Stimulated activated CD8-positive, alpha-beta memory T cell treated with anti-CD3 and anti-CD28 coated beads, Interleukin-15, amount 100 ng/mL, for 1 hour (primary cell): ENCODE measurements around the gene ELK4.

Source experiments
- DNase-seq: peaks from one replicate; pipeline ENCODE4 v3.0.0-alpha.2; 2020; ENCODE audit warnings: low read depth

ELK4 gene

DNA sequence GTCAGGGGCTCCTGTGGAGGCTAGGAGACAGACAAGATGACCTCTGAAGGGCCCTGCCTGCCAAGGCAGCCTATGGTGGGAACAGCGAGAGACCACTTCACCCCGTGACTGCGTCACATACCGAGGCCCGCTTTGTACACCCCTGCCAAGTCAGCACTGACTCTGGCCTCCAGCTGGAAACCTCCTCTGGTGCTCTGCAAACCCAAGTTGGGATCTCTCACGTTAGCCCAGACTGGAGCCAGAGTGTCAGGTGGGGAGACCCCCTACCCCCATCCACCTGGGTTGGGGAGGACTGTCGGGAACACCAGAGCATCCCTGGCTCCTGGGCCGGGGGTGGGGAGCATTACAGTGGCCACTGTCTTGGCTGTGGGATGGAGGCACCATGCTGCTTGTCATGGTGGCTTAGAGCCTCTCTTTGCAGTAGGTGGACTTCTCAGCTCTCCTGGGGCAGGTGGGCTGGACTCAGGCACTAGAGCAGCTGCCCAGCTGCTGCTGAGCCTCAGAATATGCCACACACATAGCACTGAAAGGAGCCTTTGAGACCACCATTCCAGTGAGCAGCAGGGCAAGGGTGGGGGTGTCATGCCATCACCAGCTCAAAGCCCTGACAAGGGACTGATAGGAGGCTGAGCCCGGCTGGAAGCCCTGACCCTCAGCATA, 50.4 kb downstream of the ELK4 start:
- no peak for DNase-seq

DNA sequence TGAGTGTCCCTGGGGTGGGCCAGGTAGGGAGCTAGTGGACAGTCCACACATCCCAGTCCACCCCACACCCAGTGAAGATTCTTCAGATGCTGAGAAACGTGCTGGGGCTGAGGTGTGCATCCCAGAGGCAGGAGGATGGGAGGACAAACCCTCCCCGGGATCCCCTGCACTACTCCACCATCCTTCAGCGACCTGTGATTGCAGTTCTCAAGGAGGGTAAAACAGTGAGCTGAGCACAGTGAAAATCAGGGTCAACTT, 51.0 kb downstream of the ELK4 start:
- no peak for DNase-seq

DNA sequence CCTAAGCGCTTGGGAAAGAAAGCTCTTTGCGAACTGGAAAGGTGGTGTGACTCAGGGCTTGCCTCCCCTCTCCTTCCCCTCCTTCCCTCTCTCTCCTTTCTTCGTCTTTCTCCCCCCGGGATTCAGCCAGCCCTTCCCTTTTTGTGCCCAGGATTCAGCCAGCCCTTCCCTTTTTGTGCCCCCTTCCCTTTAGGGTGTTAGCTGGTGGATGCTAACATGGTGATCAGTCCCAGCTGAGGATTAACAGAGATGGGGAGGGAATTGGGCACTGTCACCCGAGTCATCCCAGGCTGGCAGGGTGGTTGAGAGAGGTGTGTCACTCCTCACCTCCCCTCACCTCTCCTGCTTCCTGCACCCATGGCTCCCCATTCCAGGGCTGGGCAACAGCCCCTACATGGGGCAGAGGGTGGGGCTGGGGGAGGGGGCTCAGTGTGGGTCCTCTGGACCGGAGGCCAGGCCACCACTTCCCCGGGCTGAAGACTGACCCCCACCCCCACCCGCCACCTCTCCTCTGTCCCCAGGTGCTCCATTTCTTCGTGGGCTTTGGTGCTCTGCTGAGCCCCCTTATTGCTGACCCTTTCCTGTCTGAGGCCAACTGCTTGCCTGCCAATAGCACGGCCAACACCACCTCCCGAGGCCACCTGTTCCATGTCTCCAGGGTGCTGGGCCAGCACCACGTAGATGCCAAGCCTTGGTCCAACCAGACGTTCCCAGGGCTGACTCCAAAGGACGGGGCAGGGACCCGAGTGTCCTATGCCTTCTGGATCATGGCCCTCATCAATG, 51.5 kb downstream of the ELK4 start:
- DNase-seq: no peak

DNA sequence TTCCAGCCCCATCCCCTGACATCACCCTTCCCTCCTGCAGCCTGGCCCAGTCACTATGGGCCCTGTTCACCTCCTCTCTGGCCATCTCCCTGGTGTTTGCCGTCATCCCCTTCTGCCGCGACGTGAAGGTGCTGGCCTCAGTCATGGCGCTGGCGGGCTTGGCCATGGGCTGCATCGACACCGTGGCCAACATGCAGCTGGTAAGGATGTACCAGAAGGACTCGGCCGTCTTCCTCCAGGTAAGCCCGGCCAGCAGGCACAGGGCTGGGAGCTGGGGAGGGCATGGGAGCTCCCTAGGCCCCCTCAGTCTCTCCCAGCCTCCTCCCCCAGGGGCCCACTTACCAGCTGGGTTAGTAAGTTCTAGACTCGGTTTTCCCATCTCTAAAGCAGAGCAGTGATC, 52.1 kb downstream of the ELK4 start:
- DNase-seq: no peak

DNA sequence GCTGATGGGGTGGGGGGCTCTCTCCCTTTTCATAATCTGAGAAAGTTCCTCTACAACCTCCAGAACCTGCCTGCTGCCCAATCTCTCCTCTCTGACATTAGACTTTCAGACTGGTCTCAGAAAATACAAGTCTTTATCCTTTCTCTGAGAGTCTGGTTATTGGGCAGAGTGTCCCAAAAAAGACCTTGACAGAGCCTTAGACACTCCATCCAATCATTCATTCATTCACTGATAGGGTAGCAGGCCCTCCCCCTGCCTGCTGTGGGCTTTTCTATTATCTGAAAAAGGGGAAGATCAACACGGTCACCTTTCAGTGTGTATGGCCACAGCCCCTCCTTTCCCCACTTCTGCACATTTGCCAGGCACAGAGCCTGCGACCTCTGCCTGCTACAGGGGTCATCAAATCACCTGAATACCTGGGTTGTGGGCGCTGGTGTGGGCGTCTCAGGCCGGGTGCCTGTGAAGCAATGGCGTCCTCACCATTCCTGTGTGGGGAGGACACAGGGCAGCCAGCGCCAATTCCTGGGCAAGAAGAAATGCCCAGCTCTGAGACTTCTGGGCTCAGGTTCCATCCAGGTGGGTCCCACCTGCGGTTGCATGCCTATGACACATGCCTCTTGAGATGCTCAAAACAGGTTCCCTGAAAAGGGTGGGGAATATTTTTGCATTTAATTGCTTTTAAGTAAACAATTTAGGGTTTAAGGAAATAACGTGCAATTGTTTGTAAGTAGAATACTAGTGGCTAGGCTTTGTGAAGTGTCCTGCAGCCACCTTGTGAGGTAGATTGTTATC, 52.8 kb downstream of the ELK4 start:
- no peak for DNase-seq

DNA sequence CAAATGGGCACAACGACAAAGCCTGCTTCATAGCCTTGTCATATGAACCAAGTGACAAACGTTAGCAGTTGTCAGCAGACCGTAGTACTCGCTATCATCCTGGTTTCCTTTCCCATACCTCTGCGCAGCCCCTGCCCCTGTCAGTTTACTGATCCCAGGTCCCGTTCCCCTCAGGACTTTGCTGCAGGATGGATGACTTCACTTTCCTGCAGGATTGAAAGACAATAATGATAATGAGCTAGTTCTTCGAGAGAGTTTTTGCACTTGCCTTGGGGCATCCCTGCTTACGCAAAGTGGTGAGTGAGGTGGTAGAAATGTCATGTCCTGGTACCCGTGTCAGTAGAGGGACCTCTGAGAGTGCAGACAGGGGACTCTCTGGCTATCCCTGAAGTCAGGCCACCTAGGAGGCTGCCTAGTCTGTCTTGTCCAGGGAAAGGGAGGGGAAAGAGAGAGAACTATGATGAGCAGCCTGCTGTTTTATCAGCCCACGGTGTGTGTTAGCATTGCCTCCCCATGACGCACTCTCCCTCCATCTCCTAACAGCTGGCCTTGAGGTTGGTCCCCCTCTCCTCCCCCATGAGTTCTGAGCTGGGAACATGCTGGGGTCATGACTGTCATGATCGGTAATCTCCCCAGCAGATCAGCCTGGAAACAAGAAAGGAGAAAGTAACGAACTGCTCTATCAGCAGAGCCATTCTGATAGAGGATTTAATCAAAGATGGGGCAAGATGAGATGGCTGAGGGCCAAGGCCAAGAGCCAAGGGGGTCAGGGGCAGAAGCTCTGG, 53.7 kb downstream of the ELK4 start:
- no peak for DNase-seq

DNA sequence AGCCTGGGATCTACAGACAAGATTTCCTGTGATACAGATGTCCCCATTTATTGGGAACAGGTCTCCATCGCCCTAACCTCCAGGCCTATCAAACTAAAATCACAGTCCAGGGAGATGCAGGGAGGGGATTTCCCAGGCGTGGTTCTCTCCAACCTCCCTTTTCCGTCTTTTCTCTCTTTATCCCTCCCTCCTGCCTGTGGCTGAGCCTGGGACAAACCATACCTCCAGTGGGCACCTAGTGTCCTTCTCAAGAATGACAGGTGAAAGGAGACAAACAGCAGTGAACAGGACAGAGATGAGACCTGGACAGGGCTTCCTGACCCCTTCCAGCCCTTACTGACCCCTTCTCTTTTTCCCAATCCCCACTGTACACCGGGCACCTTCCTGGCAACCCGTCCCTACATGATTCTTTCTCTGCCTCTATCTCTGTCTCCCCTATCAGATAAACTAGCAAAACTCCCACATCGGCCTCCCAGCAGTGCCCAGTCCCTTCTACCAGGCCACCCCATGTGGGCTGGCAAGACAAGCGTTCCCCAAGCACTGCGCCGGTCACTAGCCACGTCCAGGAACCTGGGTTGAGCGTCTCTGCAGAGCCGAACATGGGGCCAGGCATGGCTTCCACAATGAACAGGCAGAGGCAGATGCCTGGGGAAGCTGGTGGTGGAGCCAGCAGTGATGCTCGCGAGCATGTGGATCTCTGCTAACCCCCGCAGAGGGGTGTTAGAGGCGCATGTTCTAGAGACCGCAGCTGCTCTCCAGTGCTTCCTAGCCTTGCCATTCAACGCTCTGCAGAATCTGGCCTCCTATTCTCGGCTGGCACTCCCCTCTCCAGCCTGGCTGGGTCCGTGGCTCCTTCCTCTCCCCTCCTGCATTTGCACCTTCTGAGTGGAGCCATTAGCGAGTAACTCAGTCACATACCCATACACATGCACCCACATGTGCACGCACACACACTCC, 54.7 kb downstream of the ELK4 start:
- no peak for DNase-seq

DNA sequence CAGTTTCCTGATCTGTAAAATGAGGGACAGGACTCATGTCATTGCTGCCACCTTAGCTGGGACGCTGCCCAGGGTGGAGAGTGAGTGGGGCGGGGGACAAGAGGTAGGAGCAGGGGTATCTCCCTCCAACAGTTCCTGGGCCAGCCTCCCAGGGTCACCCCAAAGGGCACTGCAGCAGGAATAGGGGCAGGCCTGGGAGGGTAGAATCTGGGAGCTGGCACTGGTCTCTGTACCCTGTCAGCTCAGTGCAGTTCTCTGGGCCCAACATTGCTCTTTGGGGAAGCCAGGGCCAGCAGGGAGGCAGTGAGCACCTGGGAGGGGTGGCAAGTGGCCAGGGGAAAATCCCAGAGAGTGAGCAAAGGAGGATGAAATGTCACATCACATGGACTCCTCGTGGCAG, 55.8 kb downstream of the ELK4 start:
- no peak for DNase-seq

DNA sequence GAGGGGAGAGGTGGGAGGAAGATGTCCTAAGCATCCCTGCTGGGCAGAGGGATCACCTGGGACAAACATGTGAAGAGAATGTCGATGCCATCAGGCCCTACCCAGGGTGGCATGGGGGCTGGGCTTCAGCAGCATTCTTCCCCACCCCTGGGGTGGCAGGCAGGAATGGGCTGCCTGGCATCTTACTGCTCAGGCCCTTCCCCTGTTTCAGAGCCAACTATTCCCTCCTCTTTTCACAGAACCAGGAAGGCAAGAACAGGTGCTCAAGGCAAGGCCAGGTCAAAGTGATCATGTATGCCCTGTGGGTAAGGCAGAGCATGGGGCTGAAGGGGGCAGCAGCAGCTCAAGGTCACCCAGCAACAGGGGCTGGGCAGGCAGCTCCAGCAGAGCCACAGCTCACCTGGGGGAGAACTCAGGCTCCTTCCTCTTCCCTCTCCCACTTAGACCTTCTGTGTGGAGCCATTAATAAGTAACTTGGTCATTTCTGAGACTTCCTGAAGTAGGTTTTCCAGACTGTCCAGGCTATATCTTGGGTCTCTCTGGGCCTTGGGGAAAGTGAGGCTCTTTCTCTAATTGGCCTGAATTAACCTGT, 56.4 kb downstream of the ELK4 start:
- no peak for DNase-seq

DNA sequence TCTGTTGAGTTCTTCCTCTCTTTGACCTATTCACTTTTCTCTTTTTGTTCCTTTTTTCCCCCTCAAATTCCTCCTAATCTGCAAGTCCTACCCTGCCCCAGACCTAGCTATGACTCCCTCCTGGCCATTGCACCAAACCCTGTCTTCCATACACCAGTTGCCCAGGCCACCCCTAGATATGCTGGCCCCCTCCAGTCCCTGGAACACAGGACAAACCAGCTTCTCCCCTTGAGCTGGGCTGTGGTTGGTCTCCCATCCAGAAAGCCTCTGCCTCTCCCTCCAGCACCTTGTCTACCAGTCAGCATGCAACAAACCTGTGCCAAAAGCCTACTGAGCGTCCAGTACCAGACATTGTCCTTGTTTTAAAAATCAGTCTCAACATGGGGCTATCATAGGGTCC, 59.4 kb downstream of the ELK4 start:
- DNase-seq: no peak

DNA sequence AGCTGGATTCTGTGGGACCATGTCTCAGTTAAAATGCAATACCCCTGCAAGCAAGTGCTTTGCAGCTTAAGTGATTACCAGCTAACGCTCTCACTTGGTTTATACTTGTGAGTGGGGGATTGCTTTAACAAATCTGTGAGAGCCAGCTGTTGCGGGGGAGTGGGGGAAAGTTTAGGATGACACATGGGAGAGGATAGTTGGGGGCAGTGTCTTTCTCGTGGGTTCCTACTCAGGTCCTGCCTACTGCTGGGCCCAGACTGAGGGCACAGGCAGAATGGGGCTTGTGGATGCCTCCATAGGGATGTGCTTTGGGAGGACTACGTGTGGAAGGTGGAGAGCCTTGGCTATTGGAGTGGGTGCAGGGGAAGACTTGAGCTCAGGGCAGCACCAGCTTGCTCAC, 60.1 kb downstream of the ELK4 start:
- no peak for DNase-seq

DNA sequence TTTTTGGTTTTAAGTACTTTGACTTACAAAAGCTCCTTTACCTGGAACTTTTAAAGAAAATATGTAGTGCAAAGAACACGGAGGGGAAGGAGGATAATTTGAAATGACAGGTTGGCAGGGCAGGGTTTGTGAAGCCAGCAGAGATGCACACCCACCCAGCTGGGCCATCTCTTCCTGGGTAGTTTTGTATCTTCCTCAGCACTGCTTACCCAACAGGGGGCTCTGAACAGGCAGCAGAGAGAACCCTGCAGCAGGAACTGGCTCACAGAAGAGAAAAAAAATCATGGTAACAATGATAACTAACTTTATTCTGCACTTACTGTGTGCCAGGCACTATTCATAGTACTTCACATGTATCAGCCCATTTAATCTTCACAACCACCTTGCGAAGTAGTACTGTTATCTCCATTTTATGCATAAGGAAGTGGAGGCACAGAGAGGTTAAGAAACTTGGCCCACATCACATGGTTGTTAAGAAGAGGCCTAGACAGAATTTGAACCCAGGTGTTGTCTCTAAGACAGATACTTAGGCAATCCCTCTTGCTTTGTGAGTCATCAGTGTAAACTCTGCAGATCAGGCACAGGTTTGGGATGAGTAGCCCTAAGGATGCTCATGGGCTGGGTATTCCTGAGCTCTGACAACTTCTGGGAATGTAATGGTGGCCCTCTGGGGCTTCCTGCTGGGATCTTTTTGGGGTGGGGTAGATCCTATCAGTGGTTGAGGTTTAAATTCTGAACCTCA, 60.8 kb downstream of the ELK4 start:
- DNase-seq: no peak

DNA sequence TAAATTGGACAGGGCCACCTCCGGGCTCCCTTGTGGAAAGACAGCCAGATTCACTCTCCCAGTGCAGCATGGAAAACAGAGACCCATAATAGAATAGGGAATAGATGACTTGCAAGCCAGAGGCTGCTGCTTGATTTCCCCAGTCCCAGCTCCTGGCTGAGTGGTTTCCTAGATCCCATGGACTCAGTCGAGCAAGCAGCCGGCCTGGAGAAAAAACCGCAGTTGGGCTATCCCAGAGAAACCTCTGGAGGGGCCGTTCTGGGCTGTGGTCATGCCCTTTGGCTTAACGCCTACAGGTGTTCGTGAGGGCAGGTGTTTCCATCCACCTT, 61.7 kb downstream of the ELK4 start:
- DNase-seq: no peak

DNA sequence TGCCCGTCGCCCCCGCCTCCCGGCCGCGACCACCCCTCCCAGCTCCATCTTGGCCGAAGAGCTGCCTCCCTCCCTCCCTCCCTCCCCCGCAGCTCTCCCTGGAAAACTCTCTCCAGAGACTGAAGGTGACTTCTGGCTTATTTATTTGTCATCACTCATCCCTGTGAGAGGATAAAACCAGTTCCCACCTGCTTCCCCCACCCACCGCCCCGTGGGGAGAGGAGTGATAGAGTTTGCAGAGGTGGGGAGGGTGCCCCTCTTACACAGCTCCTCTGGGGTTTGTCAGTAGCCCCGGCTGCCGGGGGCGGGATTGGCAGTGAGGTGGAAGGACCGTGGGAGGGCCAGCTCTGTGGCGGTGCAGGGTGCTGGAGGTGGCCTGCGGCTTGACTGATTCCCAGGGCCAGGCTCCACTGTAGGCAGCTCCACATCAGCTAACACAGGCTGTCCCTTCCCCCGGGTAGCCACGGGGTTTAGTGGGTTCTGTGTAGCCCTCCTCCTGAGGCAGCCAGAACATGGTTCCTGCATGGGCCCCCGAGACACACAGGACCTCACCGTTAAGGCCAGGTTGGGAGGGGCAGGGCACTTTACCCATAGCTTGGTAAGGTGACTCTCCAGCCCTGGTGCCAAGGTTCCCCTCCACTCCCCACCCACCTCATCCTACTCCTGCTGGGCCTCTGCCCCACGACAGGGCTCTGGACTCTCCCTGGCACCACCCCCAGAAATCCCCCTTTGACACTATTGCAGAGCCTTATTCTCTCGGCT, 62.2 kb downstream of the ELK4 start:
- no peak for DNase-seq

DNA sequence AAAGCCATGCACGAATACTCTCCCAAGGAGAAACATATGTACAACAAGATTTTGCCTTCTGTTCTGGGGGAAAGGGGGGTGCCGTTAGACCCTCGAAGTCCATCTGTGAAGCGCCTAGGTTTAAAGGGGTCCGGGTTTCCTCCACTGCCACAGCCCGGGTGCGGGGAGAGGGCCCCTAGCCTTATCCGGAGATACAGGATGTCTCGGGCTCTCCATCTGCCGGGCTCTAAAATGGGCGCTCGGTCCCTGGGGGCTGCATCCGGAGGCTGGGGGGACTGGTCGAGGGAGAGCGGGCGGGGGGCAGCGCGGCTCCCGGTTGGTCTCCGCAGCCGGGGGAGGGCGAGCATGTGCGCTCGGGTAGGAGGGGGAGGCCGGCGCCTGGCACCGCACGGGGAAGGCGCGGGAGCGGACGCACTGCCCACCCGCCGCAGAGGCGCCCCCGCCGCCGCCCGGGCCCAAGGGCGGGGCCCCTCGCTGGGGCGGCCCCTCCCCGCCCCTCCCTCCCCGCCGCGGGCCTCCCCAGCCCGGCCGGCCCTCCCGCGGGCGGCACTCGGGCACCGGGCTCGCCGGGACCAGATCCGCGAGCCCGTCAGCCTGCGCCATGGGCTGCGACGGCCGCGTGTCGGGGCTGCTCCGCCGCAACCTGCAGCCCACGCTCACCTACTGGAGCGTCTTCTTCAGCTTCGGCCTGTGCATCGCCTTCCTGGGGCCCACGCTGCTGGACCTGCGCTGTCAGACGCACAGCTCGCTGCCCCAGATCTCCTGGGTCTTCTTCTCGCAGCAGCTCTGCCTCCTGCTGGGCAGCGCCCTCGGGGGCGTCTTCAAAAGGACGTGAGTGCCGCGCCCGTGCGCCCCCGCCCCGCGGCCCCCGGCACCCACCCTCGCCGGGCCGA, 63.1 kb downstream of the ELK4 start:
- DNase-seq: no peak

DNA sequence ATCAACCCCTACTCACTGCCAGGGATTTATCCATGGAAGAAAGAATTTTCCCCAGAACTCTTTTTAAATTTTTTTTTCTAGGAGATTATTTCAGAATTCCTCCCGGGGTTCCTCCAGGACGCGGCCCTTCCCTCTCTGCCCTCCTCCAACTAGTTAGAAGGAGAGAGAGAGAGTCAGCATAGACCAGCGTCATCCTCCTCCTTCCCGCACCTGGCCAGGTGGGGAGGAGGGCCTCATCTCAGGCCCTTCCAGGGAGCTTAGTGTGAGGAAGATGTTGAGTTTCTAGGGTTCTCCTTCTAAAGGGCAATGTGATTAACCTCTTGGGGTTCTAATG, 63.7 kb downstream of the ELK4 start:
- no peak for DNase-seq

DNA sequence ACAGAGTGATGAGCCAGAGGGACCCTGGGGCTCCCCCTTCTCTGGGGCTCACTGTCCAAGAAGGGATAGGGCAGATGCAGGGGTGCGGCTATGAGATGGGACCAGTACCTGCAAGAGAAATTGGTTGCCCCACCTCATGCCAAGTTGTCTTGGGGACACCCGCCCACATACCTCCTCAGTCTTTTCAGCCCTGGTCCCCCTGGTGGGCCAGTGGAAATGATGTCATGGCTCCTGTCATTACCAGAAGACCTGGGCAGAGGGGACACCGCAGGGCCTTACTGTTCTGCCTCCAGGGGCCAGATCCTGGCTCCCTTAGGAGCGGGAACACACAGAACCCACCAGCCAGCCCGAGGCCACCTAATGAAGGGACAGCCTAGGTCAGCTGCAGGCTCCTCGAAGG, 64.1 kb downstream of the ELK4 start:
- no peak for DNase-seq

DNA sequence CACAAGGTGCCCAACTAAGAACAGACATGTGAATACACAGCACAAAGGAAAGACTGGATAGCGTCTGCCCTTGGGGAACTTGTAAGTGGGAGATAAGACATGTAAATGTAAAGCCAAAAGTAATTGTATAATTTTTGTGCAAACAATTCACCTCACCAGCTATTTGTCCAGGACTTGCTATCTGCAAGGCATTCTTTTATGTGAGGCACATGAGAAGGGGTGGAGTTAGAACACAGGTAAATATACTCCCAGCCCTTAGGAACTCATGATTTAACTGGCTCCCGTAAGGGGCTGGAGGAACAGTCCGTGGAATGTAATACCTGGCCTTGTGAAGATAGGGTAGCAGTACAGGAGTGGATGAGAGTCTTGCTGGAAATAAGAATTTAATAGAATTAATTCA, 66.0 kb downstream of the ELK4 start:
- DNase-seq: no peak

DNA sequence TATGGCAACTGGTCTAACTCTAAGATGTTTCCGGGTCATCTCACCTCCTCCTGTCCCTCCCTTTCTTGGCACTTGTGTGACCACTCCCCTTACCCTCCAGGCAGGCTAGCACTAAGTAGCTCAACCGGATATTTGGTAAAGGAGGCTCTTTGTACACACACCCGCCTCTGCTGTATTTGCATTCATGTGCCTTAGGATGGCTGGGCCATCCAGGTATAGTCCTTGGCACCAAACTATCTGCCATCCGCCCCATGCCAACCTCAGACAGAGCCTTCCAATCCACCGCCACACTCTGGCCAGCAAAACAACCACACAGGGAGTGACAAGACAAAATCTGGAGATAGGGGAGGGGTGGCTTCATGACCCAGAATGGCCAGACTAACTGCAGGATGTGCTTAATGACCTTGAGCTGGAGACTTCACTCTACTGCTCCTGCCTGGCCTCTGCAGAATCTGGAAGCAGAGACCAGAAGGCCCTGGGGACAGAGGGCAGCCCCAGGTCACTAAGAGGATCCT, 67.8 kb downstream of the ELK4 start:
- DNase-seq: no peak
